Suprapubic skin (tissue), 4 donors: ENCODE measurements around the gene VEPH1. TPM values are rescaled to one million over a fixed set of nuclear protein-coding genes. Genes with fewer than 3 reads are reported as not detected.

ENCODE experiments used
- DNase-seq, 2 donors: peaks; one replicate each; pipeline ENCODE4 v3.0.0-alpha.2; 2019; ENCODE audit warnings: low spot score in 2 of 2
- H3K27ac ChIP-seq: fragments of 200-600 bp; sonication (generic); one replicate; pipeline ENCODE4 v1.5.1; 2019
- H3K27me3 ChIP-seq: fragments of 200-600 bp; sonication (generic); one replicate; pipeline ENCODE4 v1.5.1; 2019
- H3K36me3 ChIP-seq: fragments of 200-600 bp; sonication (generic); one replicate; pipeline ENCODE4 v1.5.1; 2019
- H3K4me1 ChIP-seq: fragments of 200-600 bp; sonication (generic); one replicate; pipeline ENCODE4 v1.5.1; 2019
- H3K4me3 ChIP-seq: fragments of 200-600 bp; sonication (generic); one replicate; pipeline ENCODE4 v1.5.1; 2019; ENCODE audit warnings: mild to moderate bottlenecking
- H3K9me3 ChIP-seq: fragments of 200-600 bp; sonication (generic); one replicate; pipeline ENCODE4 v1.5.1; 2019
- CTCF ChIP-seq, 2 donors: fragments of 200-600 bp in 1 of 2; fragments of 450-650 bp in 1 of 2; sonication (generic) in 1 of 2; IDR thresholded peaks; one replicate each; pipeline ENCODE4 v1.5.1; 2016 to 2019; ENCODE audit warnings: antibody characterized with exemption in 2 of 2, mild to moderate bottlenecking in 1 of 2, moderate library complexity in 1 of 2
- EP300 ChIP-seq: sonication (generic); formaldehyde crosslinking; IDR thresholded peaks from one replicate; pipeline ENCODE4 v1.6.1; 2017; ENCODE audit warnings: antibody characterized with exemption
- POLR2A ChIP-seq, 2 donors: fragments of 450-650 bp; IDR thresholded peaks; one replicate each; pipeline ENCODE4 v1.6.1; 2017; ENCODE audit warnings: antibody characterized with exemption in 2 of 2, mild to moderate bottlenecking in 2 of 2, moderate library complexity in 2 of 2
- POLR2AphosphoS5 ChIP-seq, 3 donors: sonication (generic); formaldehyde crosslinking; IDR thresholded peaks; one replicate each; pipeline ENCODE4 v1.6.1; 2017; ENCODE audit warnings: antibody characterized with exemption in 3 of 3
- WGBS: methylation state at CpG from one replicate; pipeline ENCODE4 v1.1.5; 2018; 5-methylcytosine and 5-hydroxymethylcytosine counted together
- total RNA-seq, 4 donors: library from RNA; depleted of rRNA; stranded (reverse); fragments of >200 nt; gene quantifications; one replicate each; pipeline ENCODE4 v1.1.0, GENCODE V29; 2016

The VEPH1 gene
- total RNA-seq, 4 donors from 2014 or later, result 2.9 to 9.3 (median 5.7) TPM

GRCh38 chr3:157465741-157466140, 37.5 kb downstream of the VEPH1 start:
- H3K4me3 ChIP-seq, result no peak overlapping the region
- 71% methylated on average over 1 of the region's 1 CpG for WGBS
- H3K36me3 ChIP-seq, result no peaks in the 10 kb centered on the region
- no peak overlapping the region for H3K27ac ChIP-seq
- H3K9me3 ChIP-seq, result no peaks in the 10 kb centered on the region
- peaks cover 2% of the 10 kb centered on the region for H3K4me1 ChIP-seq
- H3K27me3 ChIP-seq, result no peaks in the 10 kb centered on the region
- TF ChIP-seq CTCF (IDR thresholded peaks at IDR 0.05) (no peak), POLR2A (IDR thresholded peaks at IDR 0.05) (no peak), POLR2AphosphoS5 (IDR thresholded peaks at IDR 0.05) (no peak), EP300 (no peak)
- DNase-seq, result no peak

GRCh38 chr3:157464321-157464720, 38.9 kb downstream of the VEPH1 start:
- TF ChIP-seq CTCF (IDR thresholded peaks at IDR 0.05) (no peak), EP300 (no peak), POLR2A (IDR thresholded peaks at IDR 0.05) (no peak), POLR2AphosphoS5 (IDR thresholded peaks at IDR 0.05) (no peak)
- WGBS, result 76% methylated on average over 3 of the region's 3 CpGs
- H3K9me3 ChIP-seq, result no peaks in the 10 kb centered on the region
- H3K36me3 ChIP-seq, result no peaks in the 10 kb centered on the region
- H3K4me1 ChIP-seq, result peaks cover 2% of the 10 kb centered on the region
- no peaks in the 10 kb centered on the region for H3K27me3 ChIP-seq
- no peak overlapping the region for H3K27ac ChIP-seq
- DNase-seq, result no peak
- no peak overlapping the region for H3K4me3 ChIP-seq

GRCh38 chr3:157463816-157464215, 39.4 kb downstream of the VEPH1 start:
- Histone ChIP-seq H3K36me3 (no peaks in the 10 kb centered on the region), H3K9me3 (no peaks in the 10 kb centered on the region), H3K4me1 (peaks cover 2% of the 10 kb centered on the region), H3K27me3 (no peaks in the 10 kb centered on the region), H3K27ac (no peak overlapping the region), H3K4me3 (no peak overlapping the region)
- 86% methylated on average over 1 of the region's 1 CpG for WGBS
- no peak for TF ChIP-seq EP300
- TF ChIP-seq POLR2AphosphoS5 (IDR thresholded peaks at IDR 0.05), result no peak
- TF ChIP-seq POLR2A (IDR thresholded peaks at IDR 0.05), result no peak
- TF ChIP-seq CTCF (IDR thresholded peaks at IDR 0.05), result no peak
- no peak for DNase-seq

- no peaks in the 10 kb centered on the region for H3K4me1 ChIP-seq
- no peak for TF ChIP-seq POLR2A (IDR thresholded peaks at IDR 0.05)
- TF ChIP-seq POLR2AphosphoS5 (IDR thresholded peaks at IDR 0.05), result no peak
- TF ChIP-seq CTCF (IDR thresholded peaks at IDR 0.05), result no peak
- TF ChIP-seq EP300, result no peak
- H3K4me3 ChIP-seq, result no peak overlapping the region
- WGBS, result 73% methylated on average over 2 of the region's 2 CpGs
- H3K9me3 ChIP-seq, result no peaks in the 10 kb centered on the region
- H3K27me3 ChIP-seq, result no peaks in the 10 kb centered on the region
- no peak for DNase-seq
- H3K36me3 ChIP-seq, result no peaks in the 10 kb centered on the region
- no peak overlapping the region for H3K27ac ChIP-seq
These were observed 43.0 kb downstream of the VEPH1 start for GRCh38 chr3:157460253-157460652.

GRCh38 chr3:157459706-157460105, 43.5 kb downstream of the VEPH1 start:
- H3K27me3 ChIP-seq, result no peaks in the 10 kb centered on the region
- H3K36me3 ChIP-seq, result no peaks in the 10 kb centered on the region
- WGBS, result 76% methylated on average over 2 of the region's 2 CpGs
- H3K9me3 ChIP-seq, result no peaks in the 10 kb centered on the region
- no peak for DNase-seq
- H3K4me3 ChIP-seq, result no peak overlapping the region
- no peak overlapping the region for H3K27ac ChIP-seq
- no peaks in the 10 kb centered on the region for H3K4me1 ChIP-seq
- TF ChIP-seq POLR2AphosphoS5 (IDR thresholded peaks at IDR 0.05) (no peak), CTCF (IDR thresholded peaks at IDR 0.05) (no peak), EP300 (no peak), POLR2A (IDR thresholded peaks at IDR 0.05) (no peak)
